Stimulated activated CD8-positive, alpha-beta memory T cell treated with anti-CD3 and anti-CD28 coated beads, Interleukin-7, amount 100 ng/mL, for 4 hours (primary cell): Measurements from ENCODE around the gene KIAA1217.

Experiments used
- DNase-seq, 2 donors: peaks; one replicate each; pipeline ENCODE4 v3.0.0-alpha.2; 2020; ENCODE audit warnings: low read depth in 2 of 2

Gene KIAA1217

GRCh38 chr10:24406809-24407483 lies 198.0 kb downstream of the KIAA1217 start:
- DNase-seq = no peak

GRCh38 chr10:24407928-24408327 lies 199.0 kb downstream of the KIAA1217 start:
- DNase-seq = no peak

- no peak for DNase-seq
Measured at GRCh38 chr10:24408365-24408764, 199.4 kb downstream of the KIAA1217 start.

- DNase-seq = no peak
Measured at GRCh38 chr10:24414597-24414996, 205.7 kb downstream of the KIAA1217 start.

- DNase-seq = no peak
Measured at GRCh38 chr10:24415455-24416125, 206.7 kb downstream of the KIAA1217 start.

- DNase-seq = no peak
Measured at GRCh38 chr10:24416248-24416647, 207.3 kb downstream of the KIAA1217 start.

- DNase-seq = no peak
Measured at GRCh38 chr10:24417053-24417452, 208.1 kb downstream of the KIAA1217 start.

- no peak for DNase-seq
Measured at GRCh38 chr10:24418532-24418931, 209.6 kb downstream of the KIAA1217 start.

- DNase-seq = no peak
Measured at GRCh38 chr10:24419066-24419465, 210.1 kb downstream of the KIAA1217 start.

- no peak for DNase-seq
Measured at GRCh38 chr10:24425151-24425550, 216.2 kb downstream of the KIAA1217 start.

- DNase-seq = no peak
Measured at GRCh38 chr10:24427678-24428409, 218.9 kb downstream of the KIAA1217 start.

GRCh38 chr10:24428410-24428782 lies 219.5 kb downstream of the KIAA1217 start:
- DNase-seq = no peak

- DNase-seq = no peak
Measured at GRCh38 chr10:24430591-24430990, 221.7 kb downstream of the KIAA1217 start.

GRCh38 chr10:24432478-24433416 lies 223.8 kb downstream of the KIAA1217 start:
- no peak for DNase-seq

GRCh38 chr10:24433705-24434104 lies 224.8 kb downstream of the KIAA1217 start:
- no peak for DNase-seq

- no peak for DNase-seq
Measured at GRCh38 chr10:24434961-24435360, 226.0 kb downstream of the KIAA1217 start.

- DNase-seq = no peak
Measured at GRCh38 chr10:24435374-24435773, 226.4 kb downstream of the KIAA1217 start.

- no peak for DNase-seq
Measured at GRCh38 chr10:24437302-24437701, 228.4 kb downstream of the KIAA1217 start.

- DNase-seq = no peak
Measured at GRCh38 chr10:24438800-24439199, 229.9 kb downstream of the KIAA1217 start.

GRCh38 chr10:24439935-24440334 lies 231.0 kb downstream of the KIAA1217 start:
- DNase-seq = no peak
